Stomach (tissue), 4 donors: Measurements from ENCODE around the gene GPC4.

Experiments used
- EP300 ChIP-seq: sonication (generic); formaldehyde crosslinking; IDR thresholded peaks from one replicate; pipeline ENCODE4 v1.6.1; 2017; ENCODE audit warnings: antibody characterized with exemption
- POLR2A ChIP-seq, 4 donors: fragments of 450-650 bp; IDR thresholded peaks; one replicate each; pipeline ENCODE4 v1.6.1; 2016; ENCODE audit warnings: antibody characterized with exemption in 4 of 4, control low read depth in 2 of 4, mild to moderate bottlenecking in 1 of 4, moderate library complexity in 1 of 4
- POLR2AphosphoS5 ChIP-seq, 3 donors: sonication (generic); formaldehyde crosslinking; IDR thresholded peaks; one replicate each; pipeline ENCODE4 v1.6.1; 2016; ENCODE audit warnings: antibody characterized with exemption in 3 of 3
- TF ChIP-seq, protein P1 (sequence below), 7 experiments: fragments of 450-650 bp in 4 of 7; fragments of 200-600 bp in 3 of 7; sonication (generic) in 3 of 7; IDR thresholded peaks; one replicate each; pipeline ENCODE4 v1.5.1; 2016 to 2019; ENCODE audit warnings: antibody characterized with exemption in 7 of 7, control low read depth in 2 of 7, mild to moderate bottlenecking in 1 of 7

DNA sequence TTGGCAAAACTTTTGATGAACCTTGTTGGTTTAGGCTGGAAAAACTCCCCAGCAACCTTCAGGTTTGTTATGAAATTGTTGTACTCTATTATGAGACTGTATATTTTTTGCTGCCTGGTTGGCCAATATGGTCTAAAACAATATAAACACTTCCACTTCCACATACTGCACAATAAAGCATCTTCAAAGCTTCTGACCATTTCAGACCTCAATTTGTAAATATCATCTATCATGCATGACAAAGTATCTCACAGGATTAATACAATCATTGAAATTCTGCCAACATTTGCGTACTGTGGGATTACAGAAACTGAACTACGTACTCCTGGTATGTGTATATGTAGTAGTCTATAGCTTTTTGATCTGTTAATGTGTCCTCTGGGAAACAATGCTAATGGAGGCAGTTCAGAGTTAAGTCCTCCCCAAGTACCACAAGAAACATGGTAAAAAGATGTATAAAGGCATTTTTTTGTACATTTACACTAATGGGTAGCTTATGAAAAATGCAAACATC, 40.4 kb downstream of the GPC4 start:
- TF ChIP-seq, protein P1, sequence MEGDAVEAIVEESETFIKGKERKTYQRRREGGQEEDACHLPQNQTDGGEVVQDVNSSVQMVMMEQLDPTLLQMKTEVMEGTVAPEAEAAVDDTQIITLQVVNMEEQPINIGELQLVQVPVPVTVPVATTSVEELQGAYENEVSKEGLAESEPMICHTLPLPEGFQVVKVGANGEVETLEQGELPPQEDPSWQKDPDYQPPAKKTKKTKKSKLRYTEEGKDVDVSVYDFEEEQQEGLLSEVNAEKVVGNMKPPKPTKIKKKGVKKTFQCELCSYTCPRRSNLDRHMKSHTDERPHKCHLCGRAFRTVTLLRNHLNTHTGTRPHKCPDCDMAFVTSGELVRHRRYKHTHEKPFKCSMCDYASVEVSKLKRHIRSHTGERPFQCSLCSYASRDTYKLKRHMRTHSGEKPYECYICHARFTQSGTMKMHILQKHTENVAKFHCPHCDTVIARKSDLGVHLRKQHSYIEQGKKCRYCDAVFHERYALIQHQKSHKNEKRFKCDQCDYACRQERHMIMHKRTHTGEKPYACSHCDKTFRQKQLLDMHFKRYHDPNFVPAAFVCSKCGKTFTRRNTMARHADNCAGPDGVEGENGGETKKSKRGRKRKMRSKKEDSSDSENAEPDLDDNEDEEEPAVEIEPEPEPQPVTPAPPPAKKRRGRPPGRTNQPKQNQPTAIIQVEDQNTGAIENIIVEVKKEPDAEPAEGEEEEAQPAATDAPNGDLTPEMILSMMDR (IDR thresholded peaks at IDR 0.05): no peak
- TF ChIP-seq EP300 (no peak), POLR2A (IDR thresholded peaks at IDR 0.05) (no peak), POLR2AphosphoS5 (IDR thresholded peaks at IDR 0.05) (no peak)
